Activated CD8-positive, alpha-beta T cell treated with anti-CD3 and anti-CD28 coated beads for 36 hours (primary cell): ENCODE results near the gene RALBP1. TPM values are rescaled to one million over a fixed set of nuclear protein-coding genes. Genes with fewer than 3 reads are reported as not detected.

Experiments
- ATAC-seq: fragments of 200-7000 bp; cut with Tn5 transposase; one replicate; pipeline ENCODE4 v1.10.0; 2021; ENCODE audit warnings: mild to moderate bottlenecking, moderate library complexity
- CTCF ChIA-PET: fragments of 350-600 bp; sonication (Branson Sonifier 250); formaldehyde crosslinking; loops from one replicate; lab custom pipeline; 2021; ENCODE audit warnings: antibody characterized with exemption; lab: Charles Lee
- POLR2A ChIA-PET: fragments of 350-600 bp; sonication (Branson Sonifier 250); formaldehyde crosslinking; loops from one replicate; lab custom pipeline; 2021; ENCODE audit warnings: antibody characterized with exemption; lab: Charles Lee
- DNase-seq: peaks from one replicate; pipeline ENCODE4 v3.0.0-alpha.2; 2020
- H3K27ac Mint-ChIP-seq: one replicate; pipeline ENCODE4 v1.8.0; 2021; ENCODE audit warnings: mild to moderate bottlenecking, mixed read lengths
- H3K27me3 Mint-ChIP-seq: one replicate; pipeline ENCODE4 v1.8.0; 2021; ENCODE audit warnings: mixed read lengths
- H3K36me3 Mint-ChIP-seq: one replicate; pipeline ENCODE4 v1.8.0; 2021; ENCODE audit warnings: low read depth, mixed read lengths
- H3K4me1 Mint-ChIP-seq: one replicate; pipeline ENCODE4 v1.8.0; 2021; ENCODE audit warnings: low read depth, mixed read lengths
- H3K4me3 Mint-ChIP-seq: one replicate; pipeline ENCODE4 v1.8.0; 2021; ENCODE audit warnings: mild to moderate bottlenecking, moderate library complexity, mixed read lengths
- H3K9me3 Mint-ChIP-seq: one replicate; pipeline ENCODE4 v1.8.0; 2021; ENCODE audit warnings: mixed read lengths
- intact Hi-C: fragments of 100-400 bp; cut with micrococcal nuclease; formaldehyde crosslinking; loops from one replicate; pipeline ENCODE4 v1.10.0; 2022
- total RNA-seq, 2 experiments: library from RNA; stranded (reverse); gene quantifications; one replicate each; pipeline ENCODE4 v1.2.3, GENCODE V29; 2021
- TF ChIP-seq, protein P1 (sequence below): fragments of 200-600 bp; IDR thresholded peaks from one replicate; pipeline ENCODE4 v1.8.0; 2022; ENCODE audit warnings: antibody characterized with exemption, mild to moderate bottlenecking

RALBP1 gene
- total RNA-seq, 2 experiments from 2014 or later: 47.8 to 50.2 TPM

- Mint-ChIP-seq H3K36me3 (peaks cover 15% of the 10 kb centered on the region), H3K4me3 (no peak overlapping the region), H3K4me1 (peaks cover 5% of the 10 kb centered on the region), H3K27me3 (no peaks in the 10 kb centered on the region), H3K9me3 (no peaks in the 10 kb centered on the region), H3K27ac (no peak overlapping the region)
- POLR2A ChIA-PET: interaction anchor here (0.6 kb wide), 1 partner anchor 273 kb away, joined by 3 read pairs; no protein-coding TSS in a partner anchor
- intact Hi-C loops: loop anchor here (5.0 to 10.0 kb wide), 2 partner anchors 182 to 444 kb away; partner anchors contain the start of gene TWSG1
- DNase-seq (peak; percentile 8), ATAC-seq (peak; percentile 68)
- TF ChIP-seq, protein P1, sequence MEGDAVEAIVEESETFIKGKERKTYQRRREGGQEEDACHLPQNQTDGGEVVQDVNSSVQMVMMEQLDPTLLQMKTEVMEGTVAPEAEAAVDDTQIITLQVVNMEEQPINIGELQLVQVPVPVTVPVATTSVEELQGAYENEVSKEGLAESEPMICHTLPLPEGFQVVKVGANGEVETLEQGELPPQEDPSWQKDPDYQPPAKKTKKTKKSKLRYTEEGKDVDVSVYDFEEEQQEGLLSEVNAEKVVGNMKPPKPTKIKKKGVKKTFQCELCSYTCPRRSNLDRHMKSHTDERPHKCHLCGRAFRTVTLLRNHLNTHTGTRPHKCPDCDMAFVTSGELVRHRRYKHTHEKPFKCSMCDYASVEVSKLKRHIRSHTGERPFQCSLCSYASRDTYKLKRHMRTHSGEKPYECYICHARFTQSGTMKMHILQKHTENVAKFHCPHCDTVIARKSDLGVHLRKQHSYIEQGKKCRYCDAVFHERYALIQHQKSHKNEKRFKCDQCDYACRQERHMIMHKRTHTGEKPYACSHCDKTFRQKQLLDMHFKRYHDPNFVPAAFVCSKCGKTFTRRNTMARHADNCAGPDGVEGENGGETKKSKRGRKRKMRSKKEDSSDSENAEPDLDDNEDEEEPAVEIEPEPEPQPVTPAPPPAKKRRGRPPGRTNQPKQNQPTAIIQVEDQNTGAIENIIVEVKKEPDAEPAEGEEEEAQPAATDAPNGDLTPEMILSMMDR: peak; percentile 87
- CTCF ChIA-PET: interaction anchor here (0.6 to 4.4 kb wide), 42 partner anchors 9 to 566 kb away, joined by 3 to 29 read pairs (median 4); partner anchors contain the start of genes RALBP1 and TWSG1
Measured at GRCh38 chr18:9516437-9517064, 41.2 kb downstream of the RALBP1 start.

GRCh38 chr18:9517869-9518268 lies 42.6 kb downstream of the RALBP1 start:
- no peak for DNase-seq
- Mint-ChIP-seq H3K27me3 (no peaks in the 10 kb centered on the region), H3K9me3 (no peaks in the 10 kb centered on the region), H3K27ac (no peak overlapping the region), H3K4me3 (no peak overlapping the region), H3K4me1 (peaks cover 5% of the 10 kb centered on the region), H3K36me3 (peaks cover 15% of the 10 kb centered on the region)
- ChIA-PET POLR2A (no interaction called here), CTCF (interaction anchor here (0.9 to 4.4 kb wide), 4 partner anchors 12 to 313 kb away, joined by 3 to 29 read pairs (median 4); no protein-coding TSS in a partner anchor)
- intact Hi-C loops: loop anchor here (5.0 to 10.0 kb wide), 2 partner anchors 183 to 446 kb away; partner anchors contain the start of gene TWSG1
- TF ChIP-seq, protein P1: no peak
- no peak for ATAC-seq

DNA sequence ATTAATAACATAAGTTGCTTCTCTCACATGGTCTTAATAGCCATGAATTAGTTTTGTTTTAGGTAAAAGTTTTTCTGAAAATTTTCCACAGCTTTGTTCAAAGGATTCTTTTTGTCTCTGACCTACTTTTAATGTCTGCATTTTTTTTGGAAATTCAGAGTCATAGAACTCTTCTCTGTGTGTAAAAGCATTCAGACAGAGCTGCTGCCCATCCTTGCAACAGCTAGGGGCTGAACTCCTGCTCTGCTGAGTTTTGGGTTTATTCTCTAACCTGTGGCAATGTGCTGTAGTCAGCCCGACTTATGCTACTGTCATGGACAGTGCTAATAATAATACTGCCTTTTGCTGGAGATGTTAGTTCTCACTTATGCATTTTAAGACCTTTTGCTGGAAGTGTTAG lies 44.1 kb downstream of the RALBP1 start:
- TF ChIP-seq, protein P1: no peak
- no peak for DNase-seq
- H3K4me1 Mint-ChIP-seq: peaks cover 5% of the 10 kb centered on the region
- intact Hi-C loops: loop anchor here (5.0 to 10.0 kb wide), 2 partner anchors 185 to 447 kb away; partner anchors contain the start of gene TWSG1
- H3K27ac Mint-ChIP-seq: no peak overlapping the region
- H3K9me3 Mint-ChIP-seq: no peaks in the 10 kb centered on the region
- no peak overlapping the region for H3K4me3 Mint-ChIP-seq
- peaks cover 17% of the 10 kb centered on the region for H3K36me3 Mint-ChIP-seq
- ChIA-PET CTCF (interaction anchor here (1.3 kb wide), 1 partner anchor 10 kb away, joined by 3 read pairs; no protein-coding TSS in a partner anchor), POLR2A (no interaction called here)
- no peak for ATAC-seq
- H3K27me3 Mint-ChIP-seq: no peaks in the 10 kb centered on the region

DNA sequence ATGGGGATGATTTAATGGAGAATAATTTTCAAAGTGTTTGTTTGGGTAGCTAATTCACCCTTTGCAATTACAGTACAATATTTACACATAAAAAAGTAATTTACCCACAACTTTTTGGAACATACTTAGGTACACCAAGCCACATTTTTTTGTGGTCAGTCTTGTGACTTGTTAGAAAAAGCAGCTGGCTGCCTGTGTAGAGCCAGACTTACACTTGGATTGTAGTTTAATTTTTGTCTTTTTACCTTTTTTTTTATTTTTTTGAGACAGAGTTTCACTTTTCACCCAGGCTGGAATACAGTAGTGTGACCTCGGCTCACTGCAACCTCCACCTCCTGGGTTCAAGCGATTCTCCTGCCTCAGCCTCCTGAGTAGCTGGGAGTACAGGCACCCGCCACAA lies 45.4 kb downstream of the RALBP1 start:
- no peak for DNase-seq
- no peak for ATAC-seq
- ChIA-PET CTCF (no interaction called here), POLR2A (no interaction called here)
- intact Hi-C loops: no loop called here
- peaks cover 19% of the 10 kb centered on the region for H3K36me3 Mint-ChIP-seq
- no peaks in the 10 kb centered on the region for H3K9me3 Mint-ChIP-seq
- H3K27me3 Mint-ChIP-seq: no peaks in the 10 kb centered on the region
- no peak overlapping the region for H3K4me3 Mint-ChIP-seq
- TF ChIP-seq, protein P1: no peak
- peaks cover 5% of the 10 kb centered on the region for H3K4me1 Mint-ChIP-seq
- H3K27ac Mint-ChIP-seq: no peak overlapping the region

GRCh38 chr18:9521770-9522169 lies 46.5 kb downstream of the RALBP1 start:
- POLR2A ChIA-PET: interaction anchor here (0.7 kb wide), 1 partner anchor 479 kb away, joined by 3 read pairs; no protein-coding TSS in a partner anchor
- no peaks in the 10 kb centered on the region for H3K9me3 Mint-ChIP-seq
- peaks cover 18% of the 10 kb centered on the region for H3K36me3 Mint-ChIP-seq
- no peak for ATAC-seq
- intact Hi-C loops: no loop called here
- no peak for DNase-seq
- peaks cover 2% of the 10 kb centered on the region for H3K4me1 Mint-ChIP-seq
- no peaks in the 10 kb centered on the region for H3K27me3 Mint-ChIP-seq
- H3K27ac Mint-ChIP-seq: no peak overlapping the region
- TF ChIP-seq, protein P1: no peak
- CTCF ChIA-PET: no interaction called here
- no peak overlapping the region for H3K4me3 Mint-ChIP-seq
